ENCODE measurements around the gene C11orf16.
"Not testable (repeated sequence)": the region's sequence is repeated elsewhere in the genome, so short reads cannot be mapped to it uniquely, and the experiment has no call there.

Gene C11orf16

DNA sequence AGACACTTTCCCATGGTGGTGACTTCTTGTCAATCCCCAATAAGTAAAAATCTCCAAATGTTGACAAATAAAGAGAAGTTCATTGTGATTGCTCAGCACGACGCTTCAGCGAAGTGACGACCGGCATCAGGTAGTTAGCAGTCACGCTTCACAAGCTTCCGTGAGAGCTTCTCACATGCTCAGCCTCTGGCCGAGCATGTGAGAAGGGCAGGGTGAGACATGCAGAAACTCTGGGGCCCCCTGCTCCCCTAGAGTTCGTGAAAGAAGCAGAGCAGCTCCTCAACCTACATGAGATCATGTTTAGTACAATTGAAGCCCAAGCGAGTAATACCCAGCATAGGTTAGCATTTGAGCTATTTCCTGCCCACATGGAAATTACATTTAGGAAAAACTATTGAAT is 4.4 kb upstream of the C11orf16 start:
- no peak for DNase-seq (ENCODE audit: low read depth)

DNA sequence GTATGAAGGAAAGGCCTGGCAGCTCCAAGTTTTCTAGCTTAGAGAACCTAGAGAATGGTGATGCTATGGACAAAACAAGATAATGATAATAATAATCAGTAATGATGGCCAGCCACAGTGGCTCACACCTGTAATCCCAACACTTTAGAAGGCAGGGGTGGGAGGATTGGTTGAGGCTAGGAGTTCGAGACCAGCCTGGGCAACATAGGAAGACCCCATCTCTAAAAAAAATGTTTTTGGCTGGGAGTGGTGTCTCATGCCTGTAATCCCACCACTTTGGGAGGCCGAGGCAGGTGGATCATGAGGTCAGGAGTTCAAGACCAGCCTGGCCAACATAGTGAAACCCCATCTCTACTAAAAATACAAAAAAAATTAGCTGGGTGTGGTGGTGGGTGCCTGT is 3.0 kb upstream of the C11orf16 start:
- DNase-seq (ENCODE audit: low read depth) = not testable (repeated sequence)

DNA sequence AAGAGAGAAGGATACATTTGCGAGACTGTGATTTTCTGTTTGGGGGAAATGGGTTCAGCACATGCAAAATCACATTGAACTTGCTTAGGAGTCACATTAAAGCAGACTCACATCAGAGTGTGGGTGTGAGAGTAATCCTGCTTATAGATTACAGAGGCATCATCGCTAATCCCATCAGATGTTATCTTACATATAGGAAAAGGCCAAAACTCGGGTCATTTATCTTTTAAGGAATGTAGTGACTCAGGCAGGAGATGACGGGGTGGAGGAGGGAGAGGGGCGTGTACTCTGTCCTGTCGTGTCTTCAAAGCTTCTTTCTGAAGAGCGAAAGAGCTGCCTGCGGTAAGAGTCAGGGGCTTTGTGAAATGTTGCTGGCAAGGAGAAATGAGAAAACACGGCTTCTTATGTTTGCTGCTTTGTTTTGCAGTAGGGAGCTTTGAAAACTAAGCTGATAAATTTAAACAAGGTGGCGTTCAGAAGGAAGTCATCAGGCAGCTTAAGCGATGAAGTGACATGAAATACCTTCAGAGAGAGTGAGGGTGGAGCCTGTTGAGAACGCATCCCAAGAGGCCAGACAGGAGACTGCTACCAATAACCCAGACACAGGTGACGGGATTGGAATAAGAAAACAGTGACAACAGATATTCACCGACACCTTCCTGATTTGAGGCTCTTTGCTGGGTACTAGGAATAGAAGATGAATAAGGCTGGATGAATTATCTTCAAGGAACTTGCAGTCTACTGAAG is 2.2 kb upstream of the C11orf16 start:
- DNase-seq (ENCODE audit: low read depth) = no peak

DNA sequence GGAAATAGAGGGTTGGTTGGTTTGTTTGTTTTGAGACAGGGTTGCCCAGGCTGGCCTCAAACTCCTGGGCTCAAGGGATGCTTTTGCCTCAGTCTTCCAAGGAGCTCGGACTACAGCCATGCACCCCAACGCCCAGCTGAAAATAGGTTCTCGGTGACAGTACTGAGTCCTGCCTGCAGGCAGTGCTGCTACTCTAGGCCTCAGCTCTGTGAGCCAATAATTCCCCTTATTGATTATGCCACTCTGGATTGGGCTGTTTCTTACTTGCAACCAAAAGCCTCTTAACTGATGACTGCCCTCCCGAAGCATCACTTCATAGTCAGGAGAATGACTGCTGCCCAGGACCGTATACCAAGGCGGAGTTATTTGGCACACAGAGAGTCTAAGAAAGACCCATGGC is 1.2 kb upstream of the C11orf16 start:
- DNase-seq (ENCODE audit: low read depth) = no peak

DNA sequence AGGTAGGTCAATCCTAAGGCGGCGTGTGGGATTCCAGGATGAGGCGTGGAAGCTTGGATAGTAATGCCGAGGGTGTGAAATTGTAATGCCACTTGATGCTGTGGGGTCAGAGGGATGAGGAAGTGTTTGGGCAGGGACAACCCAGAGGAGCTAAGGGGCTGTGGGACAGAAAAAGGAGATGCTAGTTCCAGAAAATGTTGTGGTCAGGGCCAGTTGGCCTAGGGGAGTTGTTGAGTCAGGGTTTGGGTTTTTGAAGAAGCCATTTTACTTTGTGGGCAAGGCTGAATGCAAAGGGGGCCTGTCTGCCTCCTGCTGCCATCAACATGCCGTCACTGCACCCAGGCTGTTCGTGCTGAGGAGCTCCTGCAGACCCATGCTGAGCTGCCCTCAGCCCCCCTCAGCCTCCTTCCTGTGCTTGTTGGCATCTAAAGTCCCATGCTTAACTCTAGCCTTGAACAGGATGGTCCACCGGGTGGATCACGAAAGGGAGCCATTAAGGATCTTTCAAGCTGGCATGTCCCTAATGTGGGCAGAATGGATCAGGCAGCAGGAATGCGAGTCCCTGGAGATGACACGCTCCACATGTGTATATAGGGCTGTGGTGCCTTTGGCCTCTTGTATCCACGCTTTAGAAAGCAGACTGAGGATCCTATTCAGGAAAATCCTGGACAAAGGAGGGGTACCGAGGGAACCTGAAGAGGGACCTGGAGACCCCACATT is 2.1 kb downstream of the C11orf16 start:
- no peak for DNase-seq (ENCODE audit: low read depth)

DNA sequence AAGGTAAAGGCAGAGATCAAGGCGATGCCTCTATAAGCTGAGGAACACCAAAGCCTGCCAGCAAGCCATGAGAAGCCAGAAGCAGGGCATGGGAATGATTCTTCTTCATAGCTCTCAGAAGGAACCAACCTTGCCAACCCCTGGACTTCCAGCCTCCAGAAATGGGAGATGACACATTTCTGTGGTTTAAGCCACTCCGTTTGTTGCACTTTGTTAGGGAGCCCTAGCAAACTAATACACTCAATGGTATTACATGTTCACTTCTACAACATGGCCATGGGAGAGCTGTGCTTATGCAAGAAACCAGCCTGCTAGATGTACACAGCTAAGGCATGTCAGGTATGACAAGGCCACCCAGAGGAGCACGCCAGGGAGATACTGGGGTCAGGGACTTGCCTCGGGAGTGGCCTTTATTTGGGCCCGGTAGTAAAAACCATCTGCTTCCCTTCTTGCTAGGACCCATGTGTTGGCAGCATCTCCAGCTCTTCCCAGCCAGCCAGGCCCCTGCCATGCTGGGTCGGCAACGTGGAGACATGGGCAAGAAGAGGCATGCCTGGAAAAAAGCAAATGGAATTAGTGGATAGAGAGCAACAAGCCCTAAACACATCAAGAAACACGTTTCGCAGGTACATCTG is 3.6 kb downstream of the C11orf16 start:
- no peak for DNase-seq (ENCODE audit: low read depth)

DNA sequence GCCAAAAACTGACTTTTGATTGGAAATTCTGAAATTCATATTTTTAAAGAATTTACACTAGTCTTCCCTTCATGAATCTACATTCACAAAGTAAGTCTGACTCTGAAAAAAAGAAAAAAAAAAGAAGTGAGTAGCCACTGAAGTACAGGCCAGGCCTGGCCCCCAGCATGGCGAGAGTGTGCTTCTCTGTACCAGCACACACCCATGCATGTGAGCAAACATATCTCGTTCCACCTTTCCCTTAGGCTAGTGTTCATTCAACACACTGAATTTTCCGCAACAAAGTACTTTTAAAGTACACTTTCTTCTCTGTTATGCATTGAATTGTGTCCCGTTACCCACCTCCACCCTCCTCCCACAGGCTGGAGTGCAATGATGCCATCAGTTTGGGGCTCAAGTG is 4.5 kb downstream of the C11orf16 start:
- DNase-seq (ENCODE audit: low read depth) = no peak

DNA sequence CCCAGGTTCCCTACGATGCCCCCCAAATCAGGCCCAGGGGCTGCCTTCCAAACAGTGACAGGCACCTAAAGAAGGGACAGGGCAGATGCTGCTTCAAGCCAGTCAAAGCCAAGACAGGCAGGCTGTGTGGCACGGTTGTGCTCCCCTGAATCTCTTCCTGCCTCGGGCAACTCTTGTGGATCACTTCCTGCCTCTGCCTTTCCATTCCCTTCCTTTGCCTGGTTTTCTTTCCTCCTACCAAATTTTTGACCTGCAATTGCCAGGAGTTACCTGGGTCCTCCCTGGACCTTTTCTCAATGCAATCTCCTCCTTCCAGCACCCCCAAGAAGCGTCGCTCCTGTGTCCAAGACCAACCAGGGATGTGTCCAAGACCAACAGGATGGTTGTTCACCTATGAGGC is 5.5 kb downstream of the C11orf16 start:
- DNase-seq (ENCODE audit: low read depth) = no peak

DNA sequence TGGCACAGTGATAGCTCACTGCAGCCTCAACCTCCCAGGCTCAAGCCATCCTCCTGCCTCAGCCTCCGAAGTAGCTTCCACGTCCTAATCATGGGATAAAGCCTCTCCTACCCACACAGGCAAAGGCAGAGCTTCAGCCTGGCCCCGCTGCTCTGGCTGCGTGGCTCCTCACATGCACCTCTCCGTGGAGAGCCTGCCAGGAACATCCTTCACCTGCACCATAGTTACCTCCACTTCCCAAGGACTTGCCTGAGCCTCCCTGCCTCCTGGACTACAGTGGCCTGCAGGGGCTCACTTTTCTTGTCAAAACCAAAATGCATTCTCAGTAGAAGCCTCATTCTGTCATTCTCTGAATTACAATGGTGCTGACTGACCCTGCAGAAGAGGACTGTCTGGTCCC is 6.5 kb downstream of the C11orf16 start:
- DNase-seq (ENCODE audit: low read depth) = no peak

DNA sequence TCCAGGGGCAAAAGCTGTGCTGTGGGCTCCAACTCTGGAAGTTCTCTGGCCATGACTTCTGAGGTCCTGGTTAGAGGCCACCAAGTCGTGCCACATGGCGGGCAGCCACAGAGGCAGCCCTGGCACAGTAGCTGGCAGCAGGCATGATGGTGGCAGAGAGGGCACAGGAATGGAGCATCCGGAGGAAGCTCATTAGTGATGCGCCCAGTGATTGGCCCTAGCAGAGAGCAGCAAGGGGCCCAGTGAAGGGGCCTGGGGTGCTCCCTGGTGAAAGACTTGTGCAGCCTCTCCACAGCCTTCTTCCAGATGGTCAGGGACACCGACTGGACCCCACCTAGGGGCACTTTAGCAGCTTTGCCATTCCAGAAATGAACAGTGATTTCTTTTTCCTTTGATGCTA is 7.0 kb downstream of the C11orf16 start:
- no peak for DNase-seq (ENCODE audit: low read depth)

DNA sequence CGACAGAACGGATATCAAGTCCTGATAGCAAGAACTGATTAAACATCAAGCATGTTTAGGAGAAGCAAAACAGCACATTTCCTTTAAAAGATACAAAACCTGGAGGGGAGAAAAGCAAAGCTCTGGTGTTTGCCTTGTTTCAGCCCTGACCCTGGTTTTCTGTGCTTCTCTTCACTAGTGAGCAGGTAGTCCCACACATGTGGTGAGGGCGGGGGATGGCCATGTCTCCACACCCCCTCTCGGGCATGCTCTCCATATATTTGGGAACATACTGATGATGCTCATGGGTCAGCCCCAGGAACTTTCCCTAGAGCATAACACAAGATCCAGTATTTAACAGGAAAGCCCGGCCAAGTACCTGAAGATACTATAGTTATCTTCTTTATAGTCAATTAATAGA is 10.1 kb downstream of the C11orf16 start:
- no peak for DNase-seq (ENCODE audit: low read depth)

DNA sequence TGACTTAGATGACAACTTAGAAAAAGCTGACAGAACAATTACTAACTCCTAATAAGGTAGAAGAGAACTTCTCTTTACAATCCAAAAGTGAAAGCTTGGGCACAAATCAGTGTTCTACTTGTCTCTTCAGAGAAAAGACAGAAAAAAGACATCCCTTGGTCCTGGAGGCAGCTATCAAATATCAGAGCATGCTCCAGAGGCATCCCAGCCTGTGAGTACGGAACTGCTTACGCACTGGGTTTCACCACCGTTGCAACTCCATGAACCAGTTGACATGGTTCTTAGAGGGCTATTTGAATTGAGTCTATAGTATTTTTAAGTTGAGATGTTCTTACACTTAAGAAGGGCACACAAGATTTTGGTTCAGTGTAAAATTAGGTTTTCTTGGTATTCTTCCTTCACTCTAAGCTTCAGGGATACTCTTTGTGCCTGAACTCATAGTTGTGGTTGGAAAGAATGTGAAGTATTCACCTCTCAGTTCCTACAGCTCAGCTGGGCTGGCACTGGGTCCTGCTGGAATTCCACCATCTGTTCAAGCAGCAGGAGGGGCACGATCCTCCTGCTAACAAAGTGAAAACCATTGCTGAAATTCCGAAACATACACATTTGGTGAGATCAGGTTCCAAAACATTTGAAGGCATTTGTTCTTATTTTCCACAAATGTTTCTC is 15.5 kb downstream of the C11orf16 start:
- DNase-seq (ENCODE audit: low read depth) = no peak

DNA sequence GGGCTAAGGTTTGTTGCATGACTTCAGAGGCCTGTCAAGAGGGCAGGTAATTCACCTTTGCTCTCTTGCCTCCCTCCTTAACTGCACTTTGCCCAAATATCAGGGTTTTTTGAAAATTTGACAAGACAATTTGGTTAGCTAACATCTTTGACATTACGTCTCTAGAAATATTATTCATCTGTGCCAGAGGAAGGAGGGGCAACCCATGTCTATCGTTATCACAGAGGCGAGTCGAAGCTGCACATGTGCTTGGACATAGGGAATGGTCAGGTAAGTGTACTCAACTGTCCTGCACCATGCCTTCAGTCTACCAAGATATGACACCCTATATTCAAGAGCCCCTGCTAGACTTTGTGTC is 18.1 kb downstream of the C11orf16 start:
- DNase-seq (ENCODE audit: low read depth) = no peak

DNA sequence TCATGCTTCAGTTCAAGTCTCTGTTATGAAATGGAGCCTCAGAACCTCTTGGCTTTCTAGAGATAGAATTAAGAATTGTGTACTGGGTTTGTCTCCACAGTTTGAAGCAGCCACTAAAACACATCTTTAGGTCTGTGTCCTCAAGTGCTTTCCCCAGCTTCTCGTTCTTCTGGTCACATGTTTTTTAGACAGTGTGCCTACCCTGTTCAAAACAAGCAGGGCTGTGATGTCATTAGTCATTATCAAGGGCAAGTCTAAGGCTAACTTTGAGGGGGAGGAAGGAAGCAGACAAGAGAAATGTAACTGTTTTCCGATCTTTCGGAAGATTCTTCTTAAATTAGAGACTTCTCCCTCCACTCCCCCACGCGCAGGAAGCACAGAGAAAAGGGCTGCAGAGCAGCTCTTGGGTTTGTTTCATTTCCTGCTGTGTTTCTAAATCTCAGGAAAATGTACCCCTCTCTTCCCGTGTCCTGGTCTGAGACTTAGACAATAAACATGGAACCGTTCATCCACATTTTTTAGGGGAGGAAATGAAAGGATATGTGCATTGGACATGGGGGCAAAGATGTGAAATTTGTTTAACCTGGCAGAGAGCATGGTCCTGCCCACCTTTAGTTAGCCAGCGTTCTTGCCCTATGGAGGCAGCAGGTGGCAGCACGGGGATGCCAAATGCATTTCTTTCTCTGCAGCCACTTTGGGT is 18.6 kb downstream of the C11orf16 start:
- DNase-seq (ENCODE audit: low read depth) = peak; percentile 10

DNA sequence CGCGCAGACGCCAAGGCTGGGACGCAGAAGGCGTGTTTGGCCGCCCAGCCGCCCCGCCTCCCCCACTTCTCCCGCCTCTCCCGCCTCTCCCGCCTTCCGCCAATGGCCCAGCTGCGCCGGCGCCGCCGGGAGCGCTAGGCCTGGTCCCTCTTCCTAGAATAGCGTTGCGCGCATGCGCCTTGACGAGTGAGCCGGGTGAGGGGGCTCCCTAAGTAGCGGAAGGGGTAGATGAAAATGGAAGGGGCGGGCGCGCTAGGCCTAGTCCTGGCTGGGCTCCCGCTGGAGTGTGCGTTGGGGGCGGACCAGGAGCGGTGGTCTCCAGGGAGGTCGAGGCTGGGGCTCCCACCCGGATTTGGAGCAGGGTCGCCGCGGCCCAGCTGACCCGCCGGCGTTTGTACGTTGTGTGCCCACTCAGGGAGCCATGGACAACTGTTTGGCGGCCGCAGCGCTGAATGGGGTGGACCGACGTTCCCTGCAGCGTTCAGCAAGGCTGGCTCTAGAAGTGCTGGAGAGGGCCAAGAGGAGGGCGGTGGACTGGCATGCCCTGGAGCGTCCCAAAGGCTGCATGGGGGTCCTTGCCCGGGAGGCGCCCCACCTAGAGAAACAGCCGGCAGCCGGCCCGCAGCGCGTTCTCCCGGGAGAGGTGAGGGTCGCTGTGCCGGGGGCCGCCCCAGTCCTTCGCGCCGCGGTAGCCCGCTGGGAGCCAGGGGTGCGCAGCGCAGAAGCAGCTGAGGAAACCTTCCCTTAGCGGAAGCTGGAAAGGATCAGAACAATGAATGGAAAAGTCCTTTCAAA is 21.5 kb downstream of the C11orf16 start, which contains the start of gene AKIP1:
TSS of gene AKIP1 (plus strand) at position 161 of the 795 bp plus-strand sequence. CDS start at position 422, 261 bp downstream.
- DNase-seq (ENCODE audit: low read depth) = peak; percentile 71

DNA sequence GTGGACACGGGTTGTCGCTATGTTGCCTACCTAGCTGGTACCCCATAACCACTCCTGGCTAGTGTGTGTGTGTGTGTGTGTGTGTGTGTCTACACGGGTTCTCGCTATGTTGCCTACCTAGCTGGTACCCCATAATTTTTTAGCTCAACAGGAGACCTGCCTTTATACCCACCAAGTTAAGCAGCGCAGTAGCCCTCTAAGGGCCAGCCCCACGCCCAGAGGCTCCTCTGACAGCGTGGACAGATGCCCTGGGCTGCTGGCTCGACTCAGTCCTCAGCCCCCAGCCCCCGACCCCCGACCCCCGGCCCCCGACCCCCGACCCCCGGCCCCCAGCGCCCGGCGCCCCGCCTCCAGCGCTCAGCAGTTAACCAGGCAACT is 22.1 kb downstream of the C11orf16 start:
- no peak for DNase-seq (ENCODE audit: low read depth)

DNA sequence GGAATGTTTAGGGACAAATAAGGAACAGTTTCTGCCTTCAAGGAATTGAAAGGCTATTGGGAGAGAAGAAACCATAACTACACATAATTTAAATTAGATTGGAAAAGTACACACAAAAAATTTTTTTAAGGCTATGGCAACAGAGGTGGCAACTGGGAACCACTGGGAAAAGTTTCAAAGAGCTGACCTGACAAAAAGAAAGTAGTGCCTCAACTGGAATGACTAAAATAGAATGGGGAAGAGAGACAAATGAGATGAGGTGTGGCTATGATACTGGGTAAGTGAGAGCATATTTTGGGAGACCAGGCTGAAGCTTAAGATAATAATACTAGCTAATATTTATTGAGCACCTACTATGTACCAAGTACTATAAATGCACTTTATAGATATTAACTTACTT is 24.6 kb downstream of the C11orf16 start:
- no peak for DNase-seq (ENCODE audit: low read depth)

DNA sequence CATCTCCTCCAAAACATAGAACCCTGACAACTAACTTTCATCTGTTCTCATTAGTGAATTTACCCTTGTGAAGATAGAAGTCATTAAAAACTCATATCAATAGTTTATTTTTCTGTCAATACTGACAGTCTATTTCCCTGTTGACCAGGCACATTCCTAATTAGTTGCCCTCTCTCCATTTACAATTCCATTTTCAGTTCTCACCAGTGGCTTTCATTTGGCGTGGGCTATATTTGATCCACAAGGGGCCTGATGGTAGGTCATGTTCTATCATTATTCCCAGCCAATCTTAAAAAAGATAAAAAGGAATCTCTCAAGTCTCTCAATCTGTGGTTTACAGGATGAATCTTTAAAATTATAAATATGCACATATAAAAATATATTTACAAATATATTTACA is 25.6 kb downstream of the C11orf16 start:
- no peak for DNase-seq (ENCODE audit: low read depth)

DNA sequence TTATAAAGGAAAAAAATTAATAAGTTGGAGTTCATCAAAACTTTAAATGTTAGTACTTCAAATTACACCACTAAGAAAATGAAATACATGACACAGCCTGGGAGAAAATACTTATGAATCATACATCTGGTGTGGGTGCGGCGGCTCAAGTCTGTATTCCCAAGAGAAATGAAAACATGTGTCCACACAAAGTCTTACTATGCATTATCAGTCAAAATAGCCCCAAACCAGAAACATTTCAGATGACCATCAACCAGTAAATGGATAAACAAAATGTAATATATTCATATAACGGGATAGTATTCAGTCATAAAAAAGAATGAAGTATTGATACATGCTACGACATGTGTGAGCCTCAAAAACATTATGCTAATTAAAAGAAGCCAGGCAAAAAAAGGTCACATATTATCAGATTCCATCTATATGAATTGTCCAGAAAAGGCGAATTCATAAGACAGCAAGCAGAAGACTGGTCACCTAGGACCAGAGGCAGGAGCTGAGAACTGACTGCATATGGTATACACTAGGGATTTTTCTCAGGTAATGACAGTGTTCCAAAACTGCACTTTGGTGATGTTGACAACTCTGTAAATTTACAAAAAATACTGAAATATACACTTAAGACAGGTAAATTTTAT is 27.1 kb downstream of the C11orf16 start:
- DNase-seq (ENCODE audit: low read depth) = no peak

DNA sequence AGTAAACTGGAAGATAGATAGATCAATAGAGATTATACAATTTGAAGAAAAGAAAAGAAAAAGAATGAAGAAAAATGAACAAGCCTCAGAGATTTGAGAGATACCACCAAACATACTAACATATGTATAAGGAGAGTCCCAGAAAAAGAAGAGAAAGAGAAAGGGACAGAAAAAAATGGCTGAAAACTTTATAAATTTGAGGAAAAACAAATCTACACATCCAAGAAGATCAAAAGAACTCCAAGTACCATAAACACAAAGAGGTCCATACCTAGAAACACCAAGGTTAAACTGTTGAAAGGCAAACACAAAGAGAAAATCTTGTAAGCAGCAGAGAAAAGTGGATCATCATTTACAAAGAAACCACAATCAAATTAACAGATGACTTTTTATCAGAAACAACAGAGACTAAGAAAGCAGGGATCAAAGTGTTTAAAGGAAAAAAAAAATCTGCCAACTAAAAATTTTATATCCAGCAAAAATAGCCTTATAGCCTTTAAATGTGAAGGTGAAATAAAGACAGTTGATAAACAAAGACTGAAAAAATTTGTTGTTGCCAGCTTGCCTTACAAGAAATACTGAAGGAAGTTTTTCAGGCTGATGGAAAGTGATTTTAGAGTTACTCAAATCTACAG is 33.5 kb downstream of the C11orf16 start:
- DNase-seq (ENCODE audit: low read depth) = no peak
